ENCODE measurements around the gene UACA. TPM values are rescaled to one million over a fixed set of nuclear protein-coding genes. Genes with fewer than 3 reads are reported as not detected.

The UACA gene
- total and polyA plus RNA-seq, 9 donors, result 28.6 to 62.0 (median 51.8) TPM

DNA sequence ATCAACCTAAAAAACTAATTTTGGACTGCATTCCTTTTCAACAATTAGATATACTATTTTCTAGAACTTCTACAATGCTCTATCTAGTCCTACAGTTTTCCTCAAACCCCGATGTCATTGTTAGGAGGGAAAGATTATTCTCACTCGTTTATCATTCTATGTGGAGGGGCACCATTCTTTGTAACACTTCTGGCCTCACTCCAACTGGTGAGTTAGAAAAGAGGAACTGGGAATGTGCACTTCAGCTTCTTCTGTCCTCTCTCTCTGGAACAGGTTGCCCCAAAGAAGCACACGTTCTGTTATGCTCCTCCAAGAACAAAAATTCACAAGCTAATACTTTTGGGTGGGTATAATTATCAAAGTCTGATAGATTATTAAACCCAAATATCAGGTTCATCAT is 137.9 kb downstream of the UACA start:
- no peak for DNase-seq
- H3K36me3 ChIP-seq, result no peaks in the 10 kb centered on the region
- H3K9me3 ChIP-seq, result peaks cover 0 to 3% of the 10 kb centered on the region in 2 donors
- no peak for TF ChIP-seq EP300 (IDR thresholded peaks at IDR 0.05)
- TF ChIP-seq CTCF (IDR thresholded peaks at IDR 0.05), result no peak
- TF ChIP-seq POLR2A (IDR thresholded peaks at IDR 0.05), result no peak
- no peak overlapping the region for H3K4me3 ChIP-seq
- intact Hi-C loops (cut with DNase I), result no loop called here
- 18 to 29% (median 23%) methylated on average over 3 of the region's 3 CpGs for WGBS, 3 donors
- H3K4me1 ChIP-seq (ENCODE audit: insufficient read depth), result no peaks in the 10 kb centered on the region
- no peaks in the 10 kb centered on the region for H3K27me3 ChIP-seq
- H3K27ac ChIP-seq, result no peak overlapping the region

GRCh38 chr15:70625011-70625410 is 138.3 kb downstream of the UACA start:
- intact Hi-C loops (cut with DNase I), result no loop called here
- H3K4me3 ChIP-seq, result no peak overlapping the region
- H3K36me3 ChIP-seq, result no peaks in the 10 kb centered on the region

DNA sequence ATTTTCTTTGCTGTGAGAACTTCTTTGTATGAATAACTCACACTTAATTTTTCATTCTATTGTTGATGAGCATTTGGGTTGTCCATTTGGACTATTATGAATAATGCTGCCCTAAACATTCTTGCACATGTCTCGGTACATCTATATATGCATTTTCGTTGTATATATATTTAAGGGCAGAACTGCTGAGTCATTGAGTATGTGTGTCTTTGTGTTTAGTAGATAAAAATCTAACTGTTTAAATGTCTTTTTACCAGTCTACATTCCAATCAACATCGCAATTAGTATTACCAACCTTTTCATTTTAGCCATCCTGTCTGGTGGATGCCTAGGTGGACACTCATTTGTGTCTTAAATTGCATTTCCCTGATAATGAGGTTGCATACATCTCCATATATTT is 144.4 kb downstream of the UACA start:
- Histone ChIP-seq H3K4me3 (no peak overlapping the region), H3K9me3 (peaks cover 0 to 3% of the 10 kb centered on the region in 2 donors), H3K4me1 (ENCODE audit: insufficient read depth) (no peaks in the 10 kb centered on the region), H3K27me3 (no peaks in the 10 kb centered on the region), H3K36me3 (no peaks in the 10 kb centered on the region), H3K27ac (no peak overlapping the region)
- 93 to 98% (median 96%) methylated on average over 3 of the region's 3 CpGs for WGBS, 3 donors
- DNase-seq, result no peak
- intact Hi-C loops (cut with DNase I), result no loop called here
- no peak for TF ChIP-seq POLR2A (IDR thresholded peaks at IDR 0.05)
- TF ChIP-seq CTCF (IDR thresholded peaks at IDR 0.05), result no peak
- TF ChIP-seq EP300 (IDR thresholded peaks at IDR 0.05), result no peak

More at GRCh38 chr15:70625011-70625410, 138.3 kb downstream of the UACA start:
- H3K4me1 ChIP-seq (ENCODE audit: insufficient read depth), result no peaks in the 10 kb centered on the region
- no peak for TF ChIP-seq CTCF (IDR thresholded peaks at IDR 0.05)
- no peak for TF ChIP-seq POLR2A (IDR thresholded peaks at IDR 0.05)
- no peak for TF ChIP-seq EP300 (IDR thresholded peaks at IDR 0.05)
- H3K27ac ChIP-seq, result no peak overlapping the region
- DNase-seq, result no peak
- no peaks in the 10 kb centered on the region for H3K27me3 ChIP-seq
- peaks cover 0 to 3% of the 10 kb centered on the region in 2 donors for H3K9me3 ChIP-seq

DNA sequence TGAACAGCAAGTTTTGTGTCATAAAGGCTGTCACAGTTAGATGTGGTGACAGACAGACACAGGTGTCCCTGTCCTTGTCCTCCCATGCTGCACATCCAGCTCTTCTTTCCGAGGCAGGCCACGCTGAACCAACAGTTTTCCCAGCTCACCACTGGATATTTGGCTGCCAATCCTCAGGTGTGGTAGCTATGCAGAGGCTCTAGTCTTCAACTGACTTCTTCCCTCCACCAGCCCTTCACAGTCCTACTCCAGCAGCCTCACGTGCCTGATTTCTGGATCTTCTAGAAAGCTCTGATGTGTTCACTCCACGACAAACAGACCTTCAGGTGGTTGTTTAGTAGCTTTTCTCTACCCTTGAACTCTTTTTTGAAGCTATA is 145.5 kb downstream of the UACA start:
- DNase-seq, result no peak
- H3K4me1 ChIP-seq (ENCODE audit: insufficient read depth), result no peaks in the 10 kb centered on the region
- H3K36me3 ChIP-seq, result no peaks in the 10 kb centered on the region
- H3K27ac ChIP-seq, result no peak overlapping the region
- intact Hi-C loops (cut with DNase I), result no loop called here
- no peaks in the 10 kb centered on the region for H3K9me3 ChIP-seq
- WGBS, 3 donors, result 93 to 97% (median 94%) methylated on average over 4 of the region's 4 CpGs
- H3K27me3 ChIP-seq, result no peaks in the 10 kb centered on the region
- no peak overlapping the region for H3K4me3 ChIP-seq
- TF ChIP-seq CTCF (IDR thresholded peaks at IDR 0.05), result no peak
- no peak for TF ChIP-seq POLR2A (IDR thresholded peaks at IDR 0.05)
- TF ChIP-seq EP300 (IDR thresholded peaks at IDR 0.05), result no peak

Data from ovary (tissue), 9 donors.